ENCODE measurements around the gene LAMC1.

The LAMC1 gene

GRCh38 chr1:183044893-183045649 is 21.9 kb downstream of the LAMC1 start:
- no peak for TF ChIP-seq CTCF (IDR thresholded peaks at IDR 0.05; ENCODE audit: low read depth, low read length, missing control alignments)
- in situ Hi-C loops (cut with HindIII; ENCODE audit: low sequenced_read_pairs): no loop called here
- no peak for DNase-seq (ENCODE audit: low read depth)
- no peak overlapping the region for H3K4me3 ChIP-seq (ENCODE audit: low read depth, low read length)

GRCh38 chr1:183048087-183049085 is 25.2 kb downstream of the LAMC1 start:
- no peak overlapping the region for H3K4me3 ChIP-seq (ENCODE audit: low read depth, low read length)
- in situ Hi-C loops (cut with HindIII; ENCODE audit: low sequenced_read_pairs): no loop called here

GRCh38 chr1:183051546-183051945 is 28.3 kb downstream of the LAMC1 start:
- H3K4me3 ChIP-seq (ENCODE audit: low read depth, low read length): no peak overlapping the region
- TF ChIP-seq CTCF (IDR thresholded peaks at IDR 0.05; ENCODE audit: low read depth, low read length, missing control alignments): no peak
- in situ Hi-C loops (cut with HindIII; ENCODE audit: low sequenced_read_pairs): no loop called here
- no peak for DNase-seq (ENCODE audit: low read depth)

More at GRCh38 chr1:183048087-183049085, 25.2 kb downstream of the LAMC1 start:
- DNase-seq (ENCODE audit: low read depth): no peak
- TF ChIP-seq CTCF (IDR thresholded peaks at IDR 0.05; ENCODE audit: low read depth, low read length, missing control alignments): no peak

GRCh38 chr1:183052861-183053260 is 29.6 kb downstream of the LAMC1 start:
- TF ChIP-seq CTCF (IDR thresholded peaks at IDR 0.05; ENCODE audit: low read depth, low read length, missing control alignments): no peak
- no peak overlapping the region for H3K4me3 ChIP-seq (ENCODE audit: low read depth, low read length)
- in situ Hi-C loops (cut with HindIII; ENCODE audit: low sequenced_read_pairs): no loop called here
- no peak for DNase-seq (ENCODE audit: low read depth)

GRCh38 chr1:183058851-183059502 is 35.8 kb downstream of the LAMC1 start:
- in situ Hi-C loops (cut with HindIII; ENCODE audit: low sequenced_read_pairs): no loop called here
- H3K4me3 ChIP-seq (ENCODE audit: low read depth, low read length): no peak overlapping the region
- no peak for TF ChIP-seq CTCF (IDR thresholded peaks at IDR 0.05; ENCODE audit: low read depth, low read length, missing control alignments)
- no peak for DNase-seq (ENCODE audit: low read depth)

GRCh38 chr1:183061194-183061593 is 38.0 kb downstream of the LAMC1 start:
- in situ Hi-C loops (cut with HindIII; ENCODE audit: low sequenced_read_pairs): no loop called here
- no peak for DNase-seq (ENCODE audit: low read depth)
- no peak for TF ChIP-seq CTCF (IDR thresholded peaks at IDR 0.05; ENCODE audit: low read depth, low read length, missing control alignments)

More at GRCh38 chr1:183061194-183061593, 38.0 kb downstream of the LAMC1 start:
- H3K4me3 ChIP-seq (ENCODE audit: low read depth, low read length): no peak overlapping the region

Data from astrocyte of the cerebellum (primary cell).